Panc1 (cell line): Measurements from ENCODE around the gene MGAT5B.

Source experiments
- CTCF ChIP-seq: fragments of 450-650 bp; IDR thresholded peaks from 2 replicates; pipeline ENCODE4 v1.5.1; 2017; ENCODE audit warnings: mild to moderate bottlenecking
- POLR2AphosphoS5 ChIP-seq: IDR thresholded peaks from 2 replicates; pipeline ENCODE4 v1.6.1; 2012; ENCODE audit warnings: mild to moderate bottlenecking, low read depth, low read length, moderate library complexity
- SIN3A ChIP-seq: IDR thresholded peaks from 2 replicates; pipeline ENCODE4 v1.6.1; 2012; ENCODE audit warnings: low read depth, mild to moderate bottlenecking, low read length, moderate library complexity, borderline replicate concordance; ENCODE audit not compliant: insufficient read depth
- TCF7L2 ChIP-seq: IDR thresholded peaks from 2 replicates; pipeline ENCODE4 v1.6.1; 2011; ENCODE audit warnings: mild to moderate bottlenecking, low read depth, low read length, inconsistent platforms
- TF ChIP-seq, protein P1 (sequence below), 2 experiments: IDR thresholded peaks; 2 replicates each; pipeline ENCODE4 v1.6.1; 2011 to 2012; ENCODE audit warnings: low read depth in 2 of 2, control low read depth in 1 of 2, low read length in 1 of 2, mild to moderate bottlenecking in 1 of 2, moderate library complexity in 1 of 2; ENCODE audit not compliant: insufficient read depth in 1 of 2

GRCh38 chr17:76869496-76870376 is 1.5 kb downstream of the MGAT5B start:
- TF ChIP-seq CTCF (no peak), POLR2AphosphoS5 (no peak), TCF7L2 (no peak), SIN3A (0 out of 2 replicates have a peak, but pooled peaks have one; percentile 31)
- TF ChIP-seq, protein P1, sequence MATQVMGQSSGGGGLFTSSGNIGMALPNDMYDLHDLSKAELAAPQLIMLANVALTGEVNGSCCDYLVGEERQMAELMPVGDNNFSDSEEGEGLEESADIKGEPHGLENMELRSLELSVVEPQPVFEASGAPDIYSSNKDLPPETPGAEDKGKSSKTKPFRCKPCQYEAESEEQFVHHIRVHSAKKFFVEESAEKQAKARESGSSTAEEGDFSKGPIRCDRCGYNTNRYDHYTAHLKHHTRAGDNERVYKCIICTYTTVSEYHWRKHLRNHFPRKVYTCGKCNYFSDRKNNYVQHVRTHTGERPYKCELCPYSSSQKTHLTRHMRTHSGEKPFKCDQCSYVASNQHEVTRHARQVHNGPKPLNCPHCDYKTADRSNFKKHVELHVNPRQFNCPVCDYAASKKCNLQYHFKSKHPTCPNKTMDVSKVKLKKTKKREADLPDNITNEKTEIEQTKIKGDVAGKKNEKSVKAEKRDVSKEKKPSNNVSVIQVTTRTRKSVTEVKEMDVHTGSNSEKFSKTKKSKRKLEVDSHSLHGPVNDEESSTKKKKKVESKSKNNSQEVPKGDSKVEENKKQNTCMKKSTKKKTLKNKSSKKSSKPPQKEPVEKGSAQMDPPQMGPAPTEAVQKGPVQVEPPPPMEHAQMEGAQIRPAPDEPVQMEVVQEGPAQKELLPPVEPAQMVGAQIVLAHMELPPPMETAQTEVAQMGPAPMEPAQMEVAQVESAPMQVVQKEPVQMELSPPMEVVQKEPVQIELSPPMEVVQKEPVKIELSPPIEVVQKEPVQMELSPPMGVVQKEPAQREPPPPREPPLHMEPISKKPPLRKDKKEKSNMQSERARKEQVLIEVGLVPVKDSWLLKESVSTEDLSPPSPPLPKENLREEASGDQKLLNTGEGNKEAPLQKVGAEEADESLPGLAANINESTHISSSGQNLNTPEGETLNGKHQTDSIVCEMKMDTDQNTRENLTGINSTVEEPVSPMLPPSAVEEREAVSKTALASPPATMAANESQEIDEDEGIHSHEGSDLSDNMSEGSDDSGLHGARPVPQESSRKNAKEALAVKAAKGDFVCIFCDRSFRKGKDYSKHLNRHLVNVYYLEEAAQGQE (IDR thresholded peaks at IDR 0.05; ENCODE audit: insufficient read depth in 1 of 2, low read depth in 2 of 2, low read length in 1 of 2) = no peak; a peak in 1 of 4 replicates
